Endothelial cell of umbilical vein (primary cell): ENCODE data around the gene TSC22D3. TPM values are rescaled to one million over a fixed set of nuclear protein-coding genes. Genes with fewer than 3 reads are reported as not detected.

Source experiments
- BruUV-seq: library from RNA; stranded (reverse); fragments of 400-500 nt; replicated peaks from 2 replicates; lab custom pipeline; 2021; lab: Mats Ljungman, UMichigan
- CTCF ChIA-PET: fragments of 300-600, 350-600 bp; sonication (Branson Sonifier 250); formaldehyde crosslinking; loops from one replicate; lab custom pipeline; 2021; ENCODE audit warnings: antibody characterized with exemption, inconsistent platforms; lab: Charles Lee
- POLR2A ChIA-PET: fragments of 300-600, 350-600 bp; sonication (Branson Sonifier 250); formaldehyde crosslinking; loops from one replicate; lab custom pipeline; 2021; ENCODE audit warnings: antibody characterized with exemption, inconsistent platforms; lab: Charles Lee
- DNase-seq: peaks from one replicate; pipeline ENCODE4 v3.0.0-alpha.2; 2011; ENCODE audit warnings: low read depth, low spot score
- FAIRE-seq: peaks from 2 replicates; lab custom pipeline; 2011; peaks lifted over from hg19 to GRCh38; lab: Jason Lieb, UNC
- H2AFZ ChIP-seq: 2 replicates; pipeline ENCODE4 v1.6.0; 2012; ENCODE audit warnings: low read depth, low read length, control low read depth, inconsistent platforms
- H3K27ac ChIP-seq: 2 replicates; pipeline ENCODE4 v1.5.1; 2011; ENCODE audit warnings: low read depth, mild to moderate bottlenecking, control low read depth, low read length, moderate library complexity; ENCODE audit not compliant: insufficient read depth
- H3K27me3 ChIP-seq, 2 experiments: 2 replicates each; pipeline versions ENCODE4 v1.6.0 to v1.6.1; 2011; ENCODE audit warnings: low read length in 2 of 2, mixed read lengths in 1 of 2; ENCODE audit not compliant: control insufficient read depth in 2 of 2, insufficient read depth in 2 of 2
- H3K36me3 ChIP-seq, 2 experiments: 2 replicates in 1 of 2; 3 replicates in 1 of 2; pipeline ENCODE4 v1.5.1; 2011; ENCODE audit warnings: low read length in 2 of 2, mild to moderate bottlenecking in 1 of 2, moderate library complexity in 1 of 2; ENCODE audit not compliant: control insufficient read depth in 2 of 2, insufficient read depth in 2 of 2; ENCODE audit errors: extremely low read depth in 1 of 2
- H3K4me1 ChIP-seq: 3 replicates; pipeline ENCODE4 v1.5.1; 2011; ENCODE audit warnings: mild to moderate bottlenecking, low read length; ENCODE audit not compliant: control insufficient read depth, insufficient read depth; ENCODE audit errors: extremely low read depth
- H3K4me2 ChIP-seq: 2 replicates; pipeline ENCODE4 v1.6.1; 2011; ENCODE audit warnings: low read length, control low read depth, mixed read lengths; ENCODE audit not compliant: insufficient read depth
- H3K4me3 ChIP-seq, 3 experiments: fragments of 200-600 bp in 1 of 3; sonication (generic), shearing (Covaris generic) in 1 of 3; replicated peaks in 1 of 3; 2 replicates each; pipeline ENCODE4 v1.5.1; 2011 to 2016; ENCODE audit warnings: control low read depth in 3 of 3, low read length in 3 of 3, mild to moderate bottlenecking in 2 of 3, inconsistent platforms in 1 of 3, low read depth in 1 of 3, moderate library complexity in 1 of 3; ENCODE audit not compliant: insufficient read depth in 1 of 3
- H3K79me2 ChIP-seq: 2 replicates; pipeline ENCODE4 v1.6.0; 2012; ENCODE audit warnings: low read length, inconsistent platforms; ENCODE audit not compliant: control insufficient read depth, insufficient read depth
- H3K9ac ChIP-seq: replicated peaks from 2 replicates; pipeline ENCODE3; 2011; ENCODE audit warnings: low read length, control low read depth; ENCODE audit not compliant: insufficient read depth; ENCODE audit errors: extremely low read depth
- H3K9me1 ChIP-seq: replicated peaks from 3 replicates; pipeline ENCODE4 v1.6.0; 2011; ENCODE audit warnings: mild to moderate bottlenecking, low read length; ENCODE audit not compliant: control insufficient read depth, insufficient read depth; ENCODE audit errors: extremely low read depth
- H3K9me3 ChIP-seq: replicated peaks from 2 replicates; pipeline ENCODE4 v1.5.1; 2012; ENCODE audit warnings: low read length, inconsistent platforms; ENCODE audit not compliant: control insufficient read depth, insufficient read depth
- H4K20me1 ChIP-seq: replicated peaks from 2 replicates; pipeline ENCODE3; 2011; ENCODE audit warnings: mild to moderate bottlenecking, low read length; ENCODE audit not compliant: control insufficient read depth, insufficient read depth; ENCODE audit errors: extremely low read depth
- EZH2 ChIP-seq: IDR thresholded peaks from 2 replicates; pipeline ENCODE4 v1.6.1; 2012; ENCODE audit warnings: borderline replicate concordance, low read depth, mild to moderate bottlenecking, moderate library complexity, low read length, inconsistent platforms; ENCODE audit not compliant: severe bottlenecking
- FOS ChIP-seq: IDR thresholded peaks from 2 replicates; pipeline ENCODE4 v1.6.1; 2011; ENCODE audit warnings: mild to moderate bottlenecking, low read length, moderate library complexity, borderline replicate concordance; ENCODE audit not compliant: insufficient read depth
- GATA2 ChIP-seq: IDR thresholded peaks from 2 replicates; pipeline ENCODE4 v1.7.0; 2011; ENCODE audit warnings: low read depth, mild to moderate bottlenecking, moderate library complexity, mixed read lengths, low read length; ENCODE audit not compliant: insufficient read length, insufficient read depth
- JUN ChIP-seq: IDR thresholded peaks from 2 replicates; pipeline ENCODE4 v1.6.1; 2011; ENCODE audit warnings: borderline replicate concordance, low read depth; ENCODE audit not compliant: insufficient read length, insufficient read depth
- MAX ChIP-seq: IDR thresholded peaks from 2 replicates; pipeline ENCODE4 v1.6.1; 2011; ENCODE audit not compliant: insufficient read depth, insufficient read length
- MYC ChIP-seq: IDR thresholded peaks from one replicate; pipeline ENCODE4 v1.6.1; 2011; ENCODE audit warnings: mild to moderate bottlenecking, low read depth, low read length
- POLR2A ChIP-seq: IDR thresholded peaks from 2 replicates; pipeline ENCODE4 v1.6.1; 2012; ENCODE audit warnings: low read depth, mild to moderate bottlenecking, control low read depth, low read length
- POLR2AphosphoS5 ChIP-seq: IDR thresholded peaks from 2 replicates; pipeline ENCODE4 v1.6.1; 2012; ENCODE audit warnings: low read depth, mild to moderate bottlenecking, control low read depth, low read length, moderate library complexity; ENCODE audit not compliant: insufficient read depth
- dilution Hi-C: fragments of 300-500 bp; cut with MboI; formaldehyde crosslinking; loops from one replicate; pipeline ENCODE4 v1.15.0; 2019; ENCODE audit warnings: low sequenced_read_pairs; ENCODE audit not compliant: extremely low pct_ligation_motif_present
- intact Hi-C: fragments of 100-400 bp; cut with micrococcal nuclease; formaldehyde crosslinking; loops from one replicate; pipeline ENCODE4 v1.10.0; 2022
- polyA plus RNA-seq, 4 experiments: library from polyadenylated mRNA; depleted of rRNA in 3 of 4; stranded (reverse) in 3 of 4; unstranded in 1 of 4; fragments of >200 nt; gene quantifications; 2 replicates each; pipeline versions ENCODE4 v1.2.1 to v1.2.3, GENCODE V29; 2011 to 2012; ENCODE audit warnings: missing spikeins in 1 of 4
- total RNA-seq: library from RNA; stranded (reverse); gene quantifications from 2 replicates; pipeline ENCODE4 v1.2.3, GENCODE V29; 2021
- TF ChIP-seq, protein P1 (sequence below), 2 donors: IDR thresholded peaks; 1 replicate in 1 of 2; 2 replicates in 1 of 2; pipeline ENCODE4 v1.5.1; 2011; ENCODE audit warnings: low read length in 2 of 2, mild to moderate bottlenecking in 2 of 2, moderate library complexity in 2 of 2, control low read depth in 1 of 2, inconsistent platforms in 1 of 2, low read depth in 1 of 2; ENCODE audit not compliant: insufficient read depth in 1 of 2; ENCODE audit errors: extremely low read depth in 1 of 2

Gene TSC22D3
- total and polyA plus RNA-seq, 2 donors (not counting 3 experiments of a cell fraction or from before 2014, with no cell fraction given): 21.1 to 37.4 TPM

GRCh38 chrX:107704587-107704986 lies 71.0 kb downstream of the TSC22D3 start:
- intact Hi-C loops (no loop called here), dilution Hi-C loops (no loop called here)
- POLR2A ChIA-PET: no interaction called here

GRCh38 chrX:107704181-107704580 lies 71.4 kb downstream of the TSC22D3 start:
- H3K9ac ChIP-seq: no peak overlapping the region
- no peaks in the 10 kb centered on the region for H3K9me1 ChIP-seq
- H3K27ac ChIP-seq: no peak overlapping the region
- no peaks in the 10 kb centered on the region for H3K9me3 ChIP-seq
- BruUV-seq: no TSS peak
- no peaks in the 10 kb centered on the region for H4K20me1 ChIP-seq
- H3K27me3 ChIP-seq: no peaks in the 10 kb centered on the region
- ChIA-PET POLR2A (no interaction called here), CTCF (no interaction called here)
- TF ChIP-seq POLR2AphosphoS5 (no peak), MAX (no peak), POLR2A (no peak), GATA2 (no peak), FOS (no peak), MYC (no peak), JUN (no peak), EZH2 (no peak)
- TF ChIP-seq, protein P1, sequence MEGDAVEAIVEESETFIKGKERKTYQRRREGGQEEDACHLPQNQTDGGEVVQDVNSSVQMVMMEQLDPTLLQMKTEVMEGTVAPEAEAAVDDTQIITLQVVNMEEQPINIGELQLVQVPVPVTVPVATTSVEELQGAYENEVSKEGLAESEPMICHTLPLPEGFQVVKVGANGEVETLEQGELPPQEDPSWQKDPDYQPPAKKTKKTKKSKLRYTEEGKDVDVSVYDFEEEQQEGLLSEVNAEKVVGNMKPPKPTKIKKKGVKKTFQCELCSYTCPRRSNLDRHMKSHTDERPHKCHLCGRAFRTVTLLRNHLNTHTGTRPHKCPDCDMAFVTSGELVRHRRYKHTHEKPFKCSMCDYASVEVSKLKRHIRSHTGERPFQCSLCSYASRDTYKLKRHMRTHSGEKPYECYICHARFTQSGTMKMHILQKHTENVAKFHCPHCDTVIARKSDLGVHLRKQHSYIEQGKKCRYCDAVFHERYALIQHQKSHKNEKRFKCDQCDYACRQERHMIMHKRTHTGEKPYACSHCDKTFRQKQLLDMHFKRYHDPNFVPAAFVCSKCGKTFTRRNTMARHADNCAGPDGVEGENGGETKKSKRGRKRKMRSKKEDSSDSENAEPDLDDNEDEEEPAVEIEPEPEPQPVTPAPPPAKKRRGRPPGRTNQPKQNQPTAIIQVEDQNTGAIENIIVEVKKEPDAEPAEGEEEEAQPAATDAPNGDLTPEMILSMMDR (IDR thresholded peaks at IDR 0.05; ENCODE audit: extremely low read depth in 1 of 2, insufficient read depth in 1 of 2, low read depth in 1 of 2, low read length in 2 of 2): no peak
- no peaks in the 10 kb centered on the region for H3K79me2 ChIP-seq
- H3K4me2 ChIP-seq: no peak overlapping the region
- no peaks in the 10 kb centered on the region for H3K36me3 ChIP-seq
- H3K4me1 ChIP-seq: no peaks in the 10 kb centered on the region
- H3K4me3 ChIP-seq: no peak overlapping the region
- H2AFZ ChIP-seq: no peak overlapping the region
- DNase-seq: no peak
- no peak for FAIRE-seq
- dilution Hi-C loops: no loop called here
- intact Hi-C loops: no loop called here

More at GRCh38 chrX:107704587-107704986, 71.0 kb downstream of the TSC22D3 start:
- Histone ChIP-seq H2AFZ (no peak overlapping the region), H3K27ac (no peak overlapping the region), H4K20me1 (no peaks in the 10 kb centered on the region), H3K9me3 (no peaks in the 10 kb centered on the region), H3K36me3 (no peaks in the 10 kb centered on the region), H3K79me2 (no peaks in the 10 kb centered on the region), H3K4me3 (no peak overlapping the region), H3K27me3 (no peaks in the 10 kb centered on the region), H3K9ac (no peak overlapping the region), H3K4me2 (no peak overlapping the region), H3K9me1 (no peaks in the 10 kb centered on the region), H3K4me1 (no peaks in the 10 kb centered on the region)
- TF ChIP-seq POLR2AphosphoS5 (no peak), JUN (no peak), MYC (no peak), MAX (no peak)
- CTCF ChIA-PET: no interaction called here
- no peak for FAIRE-seq
- no TSS peak for BruUV-seq
- DNase-seq: no peak
